Smooth muscle cell of the brain vasculature (primary cell): ENCODE results near the gene HS3ST1.

Experiments used
- DNase-seq: peaks from one replicate; pipeline ENCODE4 v3.0.0-alpha.2; 2012; ENCODE audit warnings: low read depth, low spot score

Gene HS3ST1

DNA sequence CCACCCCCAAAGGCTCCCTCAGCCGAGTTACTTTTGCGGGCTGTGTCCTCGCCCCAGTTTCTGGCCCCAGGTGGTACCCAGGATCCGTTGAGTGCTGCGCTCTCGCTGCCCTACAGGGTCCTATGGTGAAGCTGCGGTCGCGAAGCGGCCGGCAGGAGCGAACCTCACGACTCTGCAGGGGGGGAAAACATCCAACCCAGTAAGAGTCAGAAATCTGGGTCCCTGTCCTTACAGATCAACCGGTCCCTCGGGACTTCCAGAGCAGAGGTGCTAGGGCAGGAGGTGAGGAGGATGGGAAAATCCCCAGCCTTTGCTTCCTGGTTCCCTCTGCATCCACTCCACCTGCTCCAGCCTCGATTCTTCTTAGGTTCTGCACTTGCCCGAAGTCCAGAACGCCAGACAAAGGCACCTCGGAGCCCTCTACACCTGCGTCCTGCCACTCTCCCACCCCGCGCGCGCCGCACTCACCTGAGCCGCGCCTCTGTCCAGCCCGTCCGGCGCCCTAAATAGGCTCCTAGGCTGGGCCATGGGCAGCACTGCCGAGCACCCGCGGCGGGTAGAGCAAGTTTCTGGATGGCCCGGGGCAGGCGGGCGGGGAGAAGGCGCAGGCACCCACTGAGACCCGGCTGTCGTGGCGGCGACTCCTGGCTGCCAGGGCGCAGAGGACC lies at the start of gene HS3ST1:
Gene HS3ST1 (minus strand): TSS at position 664 of the 668 bp plus-strand sequence. CDS start 28,889 bp downstream, outside the sequence.
- DNase-seq: no peak

DNA sequence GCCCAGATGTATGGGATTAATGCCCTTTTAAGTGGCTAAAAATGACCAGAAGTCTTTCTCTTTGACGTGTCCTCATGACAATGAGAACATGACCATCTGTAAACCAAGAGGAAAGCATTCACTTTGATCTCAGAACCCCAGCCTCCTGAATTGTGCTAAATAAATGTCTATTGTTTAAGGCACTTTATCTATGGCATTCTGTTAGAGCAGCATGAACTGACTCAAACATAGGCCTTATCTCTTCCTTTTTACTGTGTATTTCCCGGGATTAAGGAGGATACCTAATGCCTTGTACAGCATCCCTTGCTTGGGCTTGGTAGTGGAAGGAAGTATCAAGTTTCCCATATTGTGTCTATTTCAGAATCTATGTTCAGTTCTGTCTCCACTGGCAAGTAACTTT lies 47.2 kb upstream of the HS3ST1 start:
- DNase-seq: no peak

DNA sequence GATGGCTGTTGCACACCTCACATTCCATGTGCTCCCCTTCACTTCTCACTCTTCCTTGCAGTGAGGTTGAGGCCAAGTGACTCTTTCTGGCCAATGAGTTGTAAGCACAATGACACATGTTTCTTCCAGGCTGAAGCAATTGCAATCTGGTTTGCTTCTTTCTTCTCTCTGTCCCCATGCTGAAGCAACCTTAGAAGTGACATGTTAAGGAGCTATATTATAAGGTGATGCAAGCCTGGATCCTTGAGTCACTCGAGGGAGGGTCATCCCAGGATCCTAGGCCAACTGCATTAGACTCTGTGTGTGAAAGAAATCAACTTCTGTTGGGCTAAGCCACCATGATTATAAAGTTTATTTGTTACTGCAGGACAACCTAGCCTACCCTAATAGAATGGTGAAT lies 45.5 kb upstream of the HS3ST1 start:
- DNase-seq: no peak

DNA sequence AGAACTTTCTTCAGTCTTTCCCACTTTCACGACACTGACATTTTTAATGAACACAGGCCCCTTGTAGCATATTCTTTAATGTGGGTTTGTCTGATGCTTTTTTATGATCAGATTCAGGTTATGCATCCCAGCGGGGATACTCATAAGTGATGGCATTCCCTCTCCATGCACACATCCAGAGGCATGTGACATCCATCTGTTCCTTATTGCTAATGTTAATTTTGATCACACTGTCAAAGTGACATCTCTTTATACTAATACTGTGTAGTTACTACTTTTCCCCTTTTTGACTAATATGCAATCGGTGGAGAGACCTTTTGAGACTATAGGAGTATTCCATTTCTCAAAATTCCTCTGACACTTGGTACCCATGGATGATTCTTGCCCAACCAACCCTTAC lies 43.8 kb upstream of the HS3ST1 start:
- DNase-seq: no peak

DNA sequence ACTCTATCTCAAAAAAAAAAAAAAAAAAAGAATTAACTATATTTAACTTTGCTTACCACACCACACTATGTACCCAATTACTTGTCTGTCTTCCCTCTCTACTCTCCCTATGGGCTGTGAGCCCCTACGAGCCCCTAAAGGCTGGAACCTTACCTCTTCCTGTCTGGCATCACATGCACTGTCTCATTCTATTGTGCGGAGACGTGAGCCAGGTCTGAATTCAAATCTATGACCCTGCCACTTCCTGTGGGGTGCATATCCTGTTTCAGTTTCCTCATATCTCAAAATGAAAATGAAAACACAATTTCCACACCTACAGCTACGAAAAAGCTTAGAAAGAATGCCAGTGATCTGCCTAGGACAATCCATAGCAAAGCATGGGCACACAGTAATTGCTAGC lies 42.9 kb upstream of the HS3ST1 start:
- DNase-seq: no peak

DNA sequence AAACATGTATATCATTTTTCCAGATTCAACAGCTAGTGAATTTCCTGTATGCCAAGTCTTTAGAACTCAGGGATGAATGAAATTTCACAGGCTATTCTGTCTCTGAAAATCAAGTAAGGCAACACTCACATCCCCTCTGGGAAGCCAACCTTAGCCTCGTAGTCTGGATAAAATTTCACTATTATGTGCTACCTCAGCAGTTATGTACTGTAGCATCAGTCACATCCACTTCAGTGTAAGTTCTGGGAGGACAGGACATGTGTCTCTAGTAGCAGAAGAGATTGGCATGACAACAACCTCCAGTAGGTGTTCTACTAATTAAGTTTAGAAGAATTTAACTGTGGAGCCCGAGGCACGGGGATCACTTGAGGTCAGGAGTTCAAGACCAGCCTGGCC lies 42.4 kb upstream of the HS3ST1 start:
- DNase-seq: no peak

DNA sequence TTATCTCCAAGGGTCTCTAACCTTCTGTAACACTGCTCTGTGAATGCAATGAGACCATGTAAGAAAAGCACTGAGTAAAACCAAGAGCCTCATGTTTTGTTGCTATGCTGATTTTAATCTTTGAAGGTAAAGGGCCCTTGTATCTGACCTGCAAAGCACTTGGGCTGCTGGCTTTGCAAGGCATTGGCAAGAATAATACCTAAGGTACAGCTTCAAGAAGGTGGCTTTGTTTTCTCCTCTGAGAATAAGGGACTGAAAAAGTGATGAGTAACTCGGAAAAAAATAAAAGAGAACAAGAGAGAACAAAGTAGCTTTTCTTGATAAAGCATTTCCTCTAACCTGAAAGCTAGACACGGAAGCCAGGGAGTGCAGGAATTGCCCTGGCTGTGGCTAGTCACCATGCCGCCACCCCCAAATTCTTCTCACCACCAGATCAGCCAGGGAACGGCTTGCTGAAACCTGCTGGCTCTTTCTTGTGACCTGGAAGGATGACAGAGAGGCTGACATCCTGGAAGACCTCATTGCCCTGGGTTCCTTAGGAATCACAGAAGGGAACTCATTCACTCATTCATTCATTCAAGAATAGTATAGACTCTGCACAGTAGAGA lies 41.8 kb upstream of the HS3ST1 start:
- DNase-seq: no peak

DNA sequence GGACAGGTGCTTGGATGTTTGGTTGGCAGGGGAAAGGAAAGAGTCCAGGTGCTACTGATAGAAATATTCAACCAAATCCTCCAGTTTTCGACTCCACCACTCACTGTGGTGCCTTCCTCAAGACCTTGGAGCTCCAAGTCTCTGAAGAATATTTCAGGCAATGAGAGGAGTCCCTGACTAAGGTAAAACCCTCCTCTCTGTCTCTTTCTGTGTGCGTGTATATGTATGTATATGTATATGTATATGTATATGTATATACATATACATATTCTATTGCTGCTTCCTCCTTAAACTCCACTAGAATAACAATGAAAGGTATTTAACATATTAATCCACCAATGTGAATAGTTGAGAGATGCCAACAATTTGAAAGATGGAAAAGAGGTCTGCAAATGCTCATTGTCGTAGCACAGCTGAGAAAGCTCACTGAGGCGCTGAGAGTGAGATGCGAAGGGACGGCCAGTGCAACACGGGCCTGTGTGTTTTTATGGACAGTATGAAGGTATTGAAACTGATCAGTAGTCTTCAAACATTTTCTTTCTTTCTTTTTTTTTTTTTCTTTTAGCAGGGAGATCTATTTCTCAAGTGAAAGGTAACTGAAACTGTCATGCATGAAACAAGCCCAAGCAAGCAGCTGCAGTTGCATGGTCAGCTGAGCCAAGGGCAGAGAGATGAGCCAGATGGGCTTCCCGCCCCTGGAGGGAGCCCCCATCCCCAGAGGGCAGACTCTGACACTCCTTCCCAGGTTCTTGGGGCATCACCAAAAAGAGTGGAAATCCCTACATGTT lies 41.1 kb upstream of the HS3ST1 start:
- DNase-seq: no peak

DNA sequence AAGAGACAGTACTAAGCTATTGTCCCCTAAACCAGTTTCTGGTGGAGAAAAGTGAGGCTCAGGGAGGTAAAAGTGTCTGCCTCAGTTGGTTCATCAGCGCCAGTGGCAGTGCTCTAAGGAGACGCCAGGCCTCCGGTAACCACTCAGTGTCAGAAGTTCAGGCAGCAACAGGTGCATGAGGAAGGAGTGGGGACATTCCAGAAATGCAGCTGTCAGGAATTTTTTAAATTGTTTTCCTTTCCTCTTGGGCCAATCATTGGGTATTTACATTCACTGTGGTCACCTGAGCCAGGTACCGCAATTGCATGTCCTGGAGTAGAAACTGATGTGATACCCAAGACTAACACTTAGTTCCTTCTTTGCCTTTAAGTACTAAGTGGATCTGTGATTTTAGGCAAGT lies 40.2 kb upstream of the HS3ST1 start:
- DNase-seq: no peak

DNA sequence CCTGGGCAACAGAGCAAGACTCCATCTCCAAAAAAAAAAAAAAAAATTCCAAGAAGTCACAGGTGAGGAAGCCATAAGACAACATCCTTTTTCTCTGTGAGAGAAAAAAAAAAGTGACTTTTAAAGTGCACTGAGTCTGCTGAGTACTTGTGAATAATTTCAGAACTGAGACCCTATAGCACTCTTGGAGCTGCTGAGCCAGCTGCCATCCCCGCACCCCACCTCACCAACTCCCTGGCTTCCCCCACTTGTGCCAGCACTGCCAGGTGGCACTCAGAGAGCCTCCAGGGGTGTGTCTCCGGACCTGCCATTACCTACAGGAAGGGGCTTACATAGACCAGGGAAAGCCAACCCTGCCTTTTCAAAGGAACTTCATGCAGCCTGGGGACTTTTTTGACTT lies 39.2 kb upstream of the HS3ST1 start:
- DNase-seq: no peak

DNA sequence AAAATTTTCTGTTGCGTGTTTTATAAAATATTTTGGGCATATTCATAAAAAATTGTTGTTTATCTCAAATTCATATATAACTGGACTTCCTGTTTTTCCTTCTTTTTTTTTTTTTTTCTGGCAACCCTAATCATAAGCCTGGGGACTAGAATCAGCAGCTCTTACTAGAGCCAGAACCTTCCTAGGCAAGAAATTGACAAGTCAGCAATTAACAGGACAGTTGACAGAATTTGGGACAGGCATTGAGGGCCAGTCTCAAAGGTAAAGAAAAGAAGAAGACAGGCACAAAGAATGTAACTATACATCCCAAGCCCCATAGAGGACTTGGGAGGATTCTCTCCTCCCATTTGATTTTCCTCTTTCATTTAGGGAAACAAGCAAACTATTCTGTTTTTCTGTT lies 35.0 kb upstream of the HS3ST1 start:
- DNase-seq: no peak

DNA sequence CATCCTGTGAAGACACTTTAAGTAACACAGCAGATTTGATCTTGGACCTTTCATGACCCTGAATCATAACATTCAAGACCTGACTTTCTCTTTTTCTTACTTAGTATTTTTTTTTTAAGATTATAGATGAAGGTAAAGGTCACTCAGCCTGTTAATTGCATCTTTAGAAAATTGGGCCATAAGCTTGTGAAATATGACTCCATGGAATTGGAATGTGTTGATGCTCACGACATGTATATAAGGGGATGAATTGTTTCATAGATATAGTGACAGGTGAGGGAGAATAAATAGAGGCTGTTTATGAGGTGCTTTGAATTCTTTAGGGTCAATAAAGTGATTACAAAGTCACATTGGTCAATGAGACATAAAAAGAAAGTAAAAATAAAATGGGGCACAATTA lies 27.7 kb upstream of the HS3ST1 start:
- DNase-seq: no peak

DNA sequence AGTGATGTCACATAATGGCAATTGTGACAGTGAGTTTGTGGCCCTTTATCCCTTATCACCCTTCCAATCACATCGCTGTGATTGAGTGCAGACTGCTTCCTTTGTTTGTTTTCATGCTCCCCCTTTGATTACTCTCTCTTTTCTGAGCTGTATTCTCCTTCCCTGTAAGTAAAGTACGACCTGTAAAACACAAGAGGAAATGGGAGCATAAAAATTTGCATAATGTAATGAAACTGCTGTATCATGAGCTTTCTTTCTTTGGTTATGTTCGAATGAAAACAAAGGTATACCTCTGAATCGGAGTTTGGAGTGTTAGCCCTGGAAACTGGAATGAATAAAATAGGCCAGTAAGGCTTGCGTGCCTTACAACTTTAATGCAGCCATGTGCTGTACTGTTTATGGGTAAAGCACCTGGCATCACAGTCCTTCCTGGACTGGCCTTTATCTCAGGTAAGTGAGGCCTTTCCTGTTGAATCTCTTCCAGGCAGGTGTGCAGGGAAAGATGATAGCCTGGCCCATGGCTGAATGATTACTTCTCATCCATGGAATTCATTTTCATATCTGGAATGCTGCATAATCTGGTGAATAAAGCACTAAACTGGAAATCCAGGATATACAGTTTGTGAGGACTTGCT lies 26.6 kb upstream of the HS3ST1 start:
- no peak for DNase-seq

DNA sequence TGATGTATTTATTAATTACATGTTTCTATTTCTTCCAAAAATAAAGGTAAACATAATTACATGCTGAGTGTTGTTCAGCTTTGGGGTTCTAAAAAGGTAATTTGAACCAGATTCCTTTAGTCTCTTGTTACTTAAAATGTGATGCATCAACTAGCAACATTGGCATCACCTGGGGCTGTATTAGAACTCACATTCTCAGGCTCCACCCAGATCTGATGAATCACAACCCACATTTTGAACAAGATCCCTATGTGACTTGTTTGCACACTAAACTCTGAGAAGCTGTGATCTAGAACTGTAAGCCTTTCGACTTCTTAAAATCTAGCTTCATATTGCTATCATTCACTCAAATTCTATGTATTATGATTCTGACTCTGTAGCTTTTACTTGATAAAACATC lies 23.0 kb upstream of the HS3ST1 start:
- DNase-seq: no peak

DNA sequence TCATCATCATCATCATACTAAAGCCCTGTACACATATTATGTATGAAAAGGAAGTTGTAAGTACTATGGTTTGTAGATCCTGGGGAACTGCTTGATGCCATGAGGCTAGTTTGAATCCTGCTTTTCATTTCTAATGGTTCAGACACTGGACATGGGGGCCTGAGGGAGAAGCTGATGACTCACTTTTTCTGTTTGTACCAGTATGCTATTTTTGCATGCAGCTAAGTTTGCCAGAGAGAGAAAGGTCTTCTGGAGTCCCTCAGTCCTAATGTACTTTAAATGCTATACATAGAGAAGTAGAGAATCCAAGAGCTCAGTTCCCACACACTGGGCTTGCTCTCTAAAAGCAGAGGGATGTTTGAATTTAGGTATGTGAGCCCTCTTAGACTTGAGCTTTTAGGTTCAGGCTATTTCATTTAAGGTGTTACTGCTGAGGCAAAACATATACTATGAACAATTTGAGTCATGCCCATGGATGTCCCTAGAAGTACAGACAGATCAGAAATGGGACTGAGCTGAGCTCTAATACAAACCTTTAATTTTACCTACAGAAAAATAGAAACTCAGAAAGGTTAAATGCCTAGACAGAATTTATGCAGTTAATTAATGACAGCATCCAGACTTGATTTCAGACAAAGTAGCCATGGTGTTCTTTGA lies 17.6 kb upstream of the HS3ST1 start:
- no peak for DNase-seq

DNA sequence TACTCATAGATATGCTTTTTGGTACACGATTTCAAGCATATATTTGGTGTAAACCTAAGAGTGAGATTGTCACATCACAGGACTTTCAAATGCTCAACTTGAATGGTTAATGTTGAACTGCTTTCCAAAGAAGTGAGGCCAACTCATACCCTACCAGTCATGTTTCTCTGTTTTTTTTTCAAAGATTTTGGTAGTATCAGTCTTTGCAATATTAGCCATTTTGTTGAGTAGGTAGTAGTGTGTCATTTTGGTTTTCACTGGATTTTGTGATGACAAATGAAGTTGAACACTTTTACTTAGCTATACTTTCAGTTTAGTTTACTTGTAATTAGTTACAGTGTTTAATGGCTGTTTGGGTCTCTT lies 12.5 kb upstream of the HS3ST1 start:
- DNase-seq: no peak

DNA sequence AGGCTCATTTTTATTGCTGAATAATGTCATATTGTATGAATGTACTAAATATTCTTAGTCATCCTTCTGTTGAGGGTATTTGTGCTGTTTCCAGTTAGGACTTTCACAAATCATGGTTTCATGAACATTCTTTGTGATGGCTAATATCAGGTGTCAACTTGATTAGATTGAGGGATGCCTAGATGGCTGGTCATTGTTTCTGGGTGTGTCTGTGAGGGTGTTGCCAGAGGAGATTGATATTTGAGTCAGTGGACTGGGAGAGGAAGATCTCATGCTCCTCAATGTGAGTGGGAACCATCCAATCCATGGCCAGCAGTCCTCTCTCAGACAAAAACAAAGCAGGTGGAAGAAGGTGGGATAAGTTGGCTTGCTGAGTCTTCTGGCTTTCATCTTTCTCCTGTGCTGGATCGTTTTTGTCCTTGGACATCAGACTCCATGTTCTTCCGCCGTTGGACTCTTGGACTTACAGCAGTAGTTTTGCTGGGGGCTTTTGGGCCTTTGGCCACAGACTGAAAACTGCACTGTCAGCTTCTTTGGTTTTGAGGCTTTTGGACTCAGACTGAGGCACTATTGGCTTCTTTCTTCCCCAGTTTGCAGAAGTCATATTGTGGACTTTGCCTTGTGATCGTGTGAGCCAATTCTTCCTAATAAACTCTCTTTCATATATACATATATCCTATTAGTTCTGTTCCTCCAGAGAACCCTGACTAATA lies 11.9 kb upstream of the HS3ST1 start:
- DNase-seq: no peak

DNA sequence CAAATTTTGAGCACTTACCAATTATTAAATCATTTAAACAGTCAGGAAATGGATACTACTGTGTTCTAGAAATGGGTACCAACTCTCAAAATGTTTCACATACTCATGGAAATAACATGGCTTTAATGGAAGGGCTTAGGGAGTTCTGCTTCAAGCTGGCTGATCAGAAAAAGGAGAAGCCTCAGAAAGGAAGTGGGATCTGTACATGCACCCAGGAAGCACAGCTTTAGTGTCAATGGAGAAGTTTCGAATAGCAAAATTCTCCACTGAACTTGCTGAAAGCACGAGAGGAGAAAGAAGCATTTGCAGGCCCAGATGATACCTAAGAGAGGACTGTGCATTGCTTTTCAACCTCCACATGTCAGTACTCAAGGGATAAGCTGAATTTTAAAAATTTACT lies 11.1 kb upstream of the HS3ST1 start:
- DNase-seq: no peak

DNA sequence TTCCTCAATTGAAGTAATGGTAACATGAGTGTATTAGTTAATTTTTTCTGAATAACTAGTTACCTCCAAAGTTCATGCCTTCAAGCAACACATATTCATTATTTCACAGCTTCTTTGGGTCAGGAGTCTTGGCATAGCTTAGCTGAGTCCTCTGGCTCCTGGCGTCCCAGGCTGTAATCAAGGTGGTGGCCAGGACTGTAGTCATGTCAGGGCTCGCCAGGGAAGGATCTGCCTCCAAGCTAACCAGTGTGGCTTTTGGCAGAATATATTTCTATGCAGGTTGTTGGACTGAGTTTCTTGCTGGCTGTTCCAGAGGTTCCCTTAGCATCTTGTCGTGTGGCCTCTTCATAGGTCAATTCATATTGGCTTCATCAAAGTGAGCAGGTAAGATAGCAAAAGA lies 10.0 kb upstream of the HS3ST1 start:
- DNase-seq: no peak

DNA sequence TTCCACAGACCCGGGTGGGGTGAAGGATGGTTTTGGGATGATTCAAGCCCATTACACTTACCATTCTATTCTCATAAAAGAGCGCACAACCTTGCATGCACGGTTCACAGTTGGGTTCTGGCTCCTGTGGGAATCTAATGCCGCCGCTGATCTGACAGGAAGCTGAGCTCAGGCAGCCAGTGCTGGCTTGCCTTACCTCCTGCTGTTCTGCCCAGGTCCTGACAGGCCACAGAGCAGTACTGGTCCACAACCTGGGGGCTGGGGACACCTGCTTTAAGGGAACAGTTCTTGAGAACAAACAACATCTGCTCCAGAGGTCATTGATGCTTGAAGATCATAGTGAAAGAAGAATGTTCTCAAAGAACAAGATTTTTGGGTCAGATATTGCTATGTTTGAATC lies 8.0 kb upstream of the HS3ST1 start:
- no peak for DNase-seq

DNA sequence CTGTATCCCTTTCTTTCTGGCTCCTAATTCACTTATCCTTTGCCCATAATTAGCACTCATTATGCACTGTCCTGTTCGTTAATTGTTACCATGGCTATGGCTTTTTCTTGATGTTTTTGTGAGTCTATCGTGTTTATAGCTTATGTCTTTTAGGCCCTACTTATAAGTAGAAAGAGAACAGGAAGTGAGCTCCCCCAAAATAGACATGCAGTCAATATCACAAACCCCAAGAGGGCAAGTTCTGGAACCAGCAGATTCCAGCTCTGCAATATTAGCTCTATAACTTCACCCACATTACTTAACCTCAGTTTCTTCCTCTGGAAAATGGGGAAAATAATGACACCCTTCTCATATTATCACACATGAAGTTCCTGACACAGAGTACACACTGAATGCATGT lies 7.4 kb upstream of the HS3ST1 start:
- DNase-seq: no peak
